IMR-90 (cell line): Measurements from ENCODE around the gene RNF38. TPM values are rescaled to one million over a fixed set of nuclear protein-coding genes. Genes with fewer than 3 reads are reported as not detected.

Experiments
- ATAC-seq: fragments of 200-7000 bp; cut with Tn5 transposase; 2 replicates; pipeline ENCODE4 v1.9.1; 2020; ENCODE audit warnings: low read depth, mild to moderate bottlenecking, moderate library complexity
- BruUV-seq: library from RNA; stranded (reverse); fragments of 400-500 nt; replicated peaks from 2 replicates; lab custom pipeline; 2021; lab: Mats Ljungman, UMichigan
- CTCF ChIA-PET: fragments of 300-600 bp; formaldehyde crosslinking; extraction: SDS; loops from one replicate; lab custom pipeline; 2021; ENCODE audit warnings: antibody characterized with exemption; lab: Yijun Ruan, JAX
- POLR2A ChIA-PET: fragments of 300-600 bp; sonication (Branson Sonifier 250); formaldehyde crosslinking; loops from one replicate; lab custom pipeline; 2022; ENCODE audit warnings: antibody characterized with exemption; ENCODE audit not compliant: unreplicated experiment; lab: Charles Lee
- DNase-seq: peaks from one replicate; pipeline ENCODE4 v3.0.0; 2013
- H2AFZ ChIP-seq: replicated peaks from 2 replicates; pipeline ENCODE3; 2013; ENCODE audit warnings: low read length, mild to moderate bottlenecking; ENCODE audit not compliant: poor library complexity
- H2AK5ac ChIP-seq: 2 replicates; pipeline ENCODE4 v1.6.1; 2013; ENCODE audit warnings: low read depth, low read length, inconsistent platforms
- H2AK9ac ChIP-seq: replicated peaks from 2 replicates; pipeline ENCODE3; 2013; ENCODE audit warnings: mild to moderate bottlenecking, low read depth, low read length, moderate library complexity; ENCODE audit not compliant: poor library complexity
- H2BK120ac ChIP-seq: 2 replicates; pipeline ENCODE4 v1.6.1; 2013; ENCODE audit warnings: low read depth, low read length, inconsistent platforms
- H2BK15ac ChIP-seq: 3 replicates; pipeline ENCODE4 v1.6.1; 2013; ENCODE audit warnings: low read depth, low read length, inconsistent platforms
- H2BK20ac ChIP-seq: 2 replicates; pipeline ENCODE4 v1.6.1; 2013; ENCODE audit warnings: low read depth, mild to moderate bottlenecking, inconsistent platforms, low read length, moderate library complexity
- H2BK5ac ChIP-seq: 2 replicates; pipeline ENCODE4 v1.6.1; 2013; ENCODE audit warnings: mild to moderate bottlenecking, low read depth, low read length, inconsistent platforms; ENCODE audit not compliant: poor library complexity, severe bottlenecking
- H3K14ac ChIP-seq: replicated peaks from 2 replicates; pipeline ENCODE4 v1.6.1; 2013; ENCODE audit warnings: low read depth, low read length, inconsistent platforms
- H3K18ac ChIP-seq: 2 replicates; pipeline ENCODE4 v1.6.1; 2013; ENCODE audit warnings: low read depth, low read length, control low read depth
- H3K23ac ChIP-seq: 2 replicates; pipeline ENCODE4 v1.6.1; 2013; ENCODE audit warnings: low read depth, low read length, inconsistent platforms
- H3K27ac ChIP-seq: 2 replicates; pipeline ENCODE4 v1.5.1; 2013; ENCODE audit warnings: mild to moderate bottlenecking, control low read depth, low read length; ENCODE audit not compliant: insufficient read depth
- H3K27me3 ChIP-seq: 2 replicates; pipeline ENCODE4 v1.6.1; 2013; ENCODE audit warnings: low read length; ENCODE audit not compliant: control insufficient read depth, insufficient read depth
- H3K36me3 ChIP-seq: 2 replicates; pipeline ENCODE4 v1.6.1; 2013; ENCODE audit warnings: low read length, mixed read lengths; ENCODE audit not compliant: control insufficient read depth, insufficient read depth
- H3K4ac ChIP-seq: 2 replicates; pipeline ENCODE4 v1.6.1; 2013; ENCODE audit warnings: low read depth, low read length, inconsistent platforms
- H3K4me1 ChIP-seq: 2 replicates; pipeline ENCODE4 v1.6.1; 2013; ENCODE audit warnings: low read length, mixed read lengths; ENCODE audit not compliant: control insufficient read depth, insufficient read depth
- H3K4me2 ChIP-seq: 2 replicates; pipeline ENCODE4 v1.6.1; 2013; ENCODE audit warnings: low read depth, mild to moderate bottlenecking, control low read depth, low read length, moderate library complexity
- H3K4me3 ChIP-seq: 2 replicates; pipeline ENCODE4 v1.5.1; 2013; ENCODE audit warnings: low read depth, mild to moderate bottlenecking, control low read depth, low read length, moderate library complexity; ENCODE audit not compliant: insufficient read depth
- H3K56ac ChIP-seq: 2 replicates; pipeline ENCODE4 v1.6.1; 2013; ENCODE audit warnings: low read length, inconsistent platforms; ENCODE audit not compliant: insufficient read depth; ENCODE audit errors: extremely low read depth
- H3K79me1 ChIP-seq, 2 experiments: 2 replicates each; pipeline ENCODE4 v1.6.1; 2013; ENCODE audit warnings: low read length in 2 of 2, inconsistent platforms in 1 of 2, low read depth in 1 of 2
- H3K9ac ChIP-seq: 2 replicates; pipeline ENCODE4 v1.6.1; 2013; ENCODE audit warnings: low read depth, low read length, control low read depth
- H3K9me1 ChIP-seq: 2 replicates; pipeline ENCODE4 v1.6.1; 2013; ENCODE audit warnings: low read length, inconsistent platforms; ENCODE audit not compliant: insufficient read depth
- H3K9me3 ChIP-seq: 2 replicates; pipeline ENCODE4 v1.6.1; 2013; ENCODE audit warnings: low read length; ENCODE audit not compliant: control insufficient read depth, insufficient read depth
- H4K20me1 ChIP-seq: 2 replicates; pipeline ENCODE4 v1.6.1; 2013; ENCODE audit warnings: low read length, inconsistent platforms; ENCODE audit not compliant: insufficient read depth
- H4K5ac ChIP-seq: 2 replicates; pipeline ENCODE4 v1.6.1; 2013; ENCODE audit warnings: mild to moderate bottlenecking, low read depth, low read length, control low read depth
- H4K8ac ChIP-seq, 2 experiments: 2 replicates each; pipeline ENCODE4 v1.6.1; 2013; ENCODE audit warnings: low read depth in 2 of 2, low read length in 2 of 2, control low read depth in 1 of 2, inconsistent platforms in 1 of 2
- H4K91ac ChIP-seq: 2 replicates; pipeline ENCODE4 v1.6.1; 2013; ENCODE audit warnings: low read depth, low read length, inconsistent platforms; ENCODE audit not compliant: insufficient read depth
- CEBPB ChIP-seq: IDR thresholded peaks from 2 replicates; pipeline ENCODE4 v1.6.1; 2012; ENCODE audit warnings: low read depth, low read length, improper control_type of control experiment
- RFX5 ChIP-seq: IDR thresholded peaks from 2 replicates; pipeline ENCODE4 v1.8.0; 2012; ENCODE audit warnings: low read depth, mild to moderate bottlenecking, low read length, moderate library complexity
- WGBS, 2 experiments: methylation state at CpG; one replicate each; pipeline versions ENCODE4 v1.1.5 to v1.1.7; 2013; ENCODE audit warnings: missing lambda C conversion rate in 2 of 2; ENCODE audit not compliant: insufficient read length in 1 of 2; ENCODE audit errors: extremely low coverage in 2 of 2; 5-methylcytosine and 5-hydroxymethylcytosine counted together
- dilution Hi-C: fragments of 300-500 bp; cut with HindIII; formaldehyde crosslinking; loops from one replicate; pipeline ENCODE4 v1.14.3; 2018; ENCODE audit warnings: low sequenced_read_pairs; ENCODE audit not compliant: unreplicated experiment
- in situ Hi-C: fragments of 300-500 bp; cut with MboI; formaldehyde crosslinking; loops from 3 replicates; pipeline ENCODE4 v1.14.3; 2019; ENCODE audit warnings: low sequenced_read_pairs, inconsistent platforms, mixed read lengths
- intact Hi-C: fragments of 100-400 bp; cut with micrococcal nuclease; formaldehyde crosslinking; loops from 2 replicates; pipeline ENCODE4 v1.10.0; 2022
- polyA plus RNA-seq, 3 experiments: library from polyadenylated mRNA; depleted of rRNA; stranded (reverse); fragments of >200 nt; gene quantifications; 2 replicates each; pipeline ENCODE4 v1.2.3, GENCODE V29; 2012; ENCODE audit warnings: low replicate concordance in 1 of 3
- total RNA-seq: library from RNA; depleted of rRNA; stranded (reverse); fragments of >200 nt; gene quantifications from 2 replicates; pipeline ENCODE4 v1.2.3, GENCODE V29; 2012

RNF38 gene
- total and polyA plus RNA-seq, 2 of the 4 experiments (the other 2 are of a cell fraction): 8.8 to 11.2 TPM

DNA sequence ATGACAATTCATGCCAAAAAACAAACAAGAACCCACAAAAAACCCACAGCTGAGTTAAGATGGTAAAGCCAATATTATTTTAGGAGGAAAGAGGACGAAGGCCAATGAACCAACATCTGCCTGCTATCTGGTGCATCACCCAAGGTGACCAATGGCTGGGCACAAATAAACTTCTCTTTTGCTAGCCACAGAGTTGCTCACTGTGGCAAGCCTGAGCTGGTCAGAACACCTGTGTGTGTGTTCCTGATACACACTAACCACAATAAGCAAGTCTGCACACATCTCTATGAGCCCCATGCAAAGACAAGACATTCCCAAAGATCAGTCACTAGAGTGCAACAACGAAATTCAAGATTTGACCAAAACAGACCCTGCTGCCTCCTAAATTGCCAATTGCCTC lies 63.1 kb downstream of the RNF38 start:
- Histone ChIP-seq H3K9me3 (no peaks in the 10 kb centered on the region), H3K9me1 (peaks cover 5% of the 10 kb centered on the region; the same call in 1 of the 2 replicates), H2BK5ac (no peak overlapping the region), H2AFZ (no peak overlapping the region), H3K9ac (no peak overlapping the region), H3K36me3 (peaks cover 26% of the 10 kb centered on the region), H2AK9ac (peak overlapping the region; percentile 76), H3K18ac (no peak overlapping the region), H3K56ac (no peak overlapping the region), H2BK120ac (no peak overlapping the region), H3K79me1 (peaks cover 4 to 8% of the 10 kb centered on the region in 2 experiments; a peak in 2 of 4 replicates), H3K4ac (no peak overlapping the region), H3K23ac (0 out of 2 replicates have a peak overlapping the region, but pooled peaks have one; percentile 57), H3K4me1 (no peaks in the 10 kb centered on the region), H3K27me3 (no peaks in the 10 kb centered on the region), H3K4me2 (no peak overlapping the region), H4K91ac (no peak overlapping the region), H3K27ac (no peak overlapping the region), H2BK20ac (no peak overlapping the region), H4K5ac (no peak overlapping the region), H2BK15ac (no peak overlapping the region), H3K14ac (no peak overlapping the region), H4K8ac (no peak overlapping the region), H2AK5ac (no peak overlapping the region), H3K4me3 (no peak overlapping the region), H4K20me1 (no peaks in the 10 kb centered on the region)
- POLR2A ChIA-PET: no interaction called here
- intact Hi-C loops: no loop called here
- in situ Hi-C loops: no loop called here
- dilution Hi-C loops: no loop called here
- CTCF ChIA-PET: interaction anchor here (0.6 to 2.0 kb wide), 2 partner anchors 8 to 20 kb away, joined by 3 to 11 read pairs; no protein-coding TSS in a partner anchor
- DNase-seq: no peak
- no peak for ATAC-seq
- WGBS, 2 experiments: no CpG with 5 or more reads among the region's 2 CpGs
- no peak for TF ChIP-seq RFX5
- no peak for TF ChIP-seq CEBPB
- BruUV-seq: no TSS peak
